H9 (cell line): ENCODE data around the gene CTDSPL. TPM values are rescaled to one million over a fixed set of nuclear protein-coding genes. Genes with fewer than 3 reads are reported as not detected.
A peak's percentile ranks its signal among the peaks of the same experiment; 100 is the strongest.

ENCODE experiments used
- DNase-seq: peaks from one replicate; pipeline ENCODE4 v3.0.0-alpha.2; 2017
- H2AFZ ChIP-seq: one replicate; pipeline ENCODE4 v1.6.1; 2013; ENCODE audit warnings: mild to moderate bottlenecking, low read length, control low read depth, moderate library complexity
- H2AK5ac ChIP-seq: 2 replicates; pipeline ENCODE4 v1.6.1; 2013; ENCODE audit warnings: low read length, control low read depth, mixed read lengths; ENCODE audit not compliant: insufficient read length
- H2BK120ac ChIP-seq: one replicate; pipeline ENCODE4 v1.6.1; 2013; ENCODE audit warnings: low read depth, mild to moderate bottlenecking, low read length, control low read depth, inconsistent platforms; ENCODE audit not compliant: poor library complexity, severe bottlenecking
- H2BK12ac ChIP-seq: 2 replicates; pipeline ENCODE4 v1.6.1; 2013; ENCODE audit warnings: low read length, control low read depth, mixed read lengths, low read depth; ENCODE audit not compliant: insufficient read length
- H2BK15ac ChIP-seq: 2 replicates; pipeline ENCODE4 v1.6.1; 2013; ENCODE audit warnings: low read depth, low read length, control low read depth
- H2BK20ac ChIP-seq: one replicate; pipeline ENCODE4 v1.6.1; 2013; ENCODE audit warnings: low read depth, mild to moderate bottlenecking, low read length, control low read depth, inconsistent platforms; ENCODE audit not compliant: poor library complexity, severe bottlenecking
- H2BK5ac ChIP-seq: 2 replicates; pipeline ENCODE4 v1.6.1; 2013; ENCODE audit warnings: low read length, control low read depth, mixed read lengths; ENCODE audit not compliant: insufficient read length
- H3K14ac ChIP-seq: 2 replicates; pipeline ENCODE4 v1.6.1; 2013; ENCODE audit warnings: low read length, control low read depth; ENCODE audit not compliant: insufficient read depth
- H3K18ac ChIP-seq: 2 replicates; pipeline ENCODE4 v1.6.1; 2013; ENCODE audit warnings: low read depth, mild to moderate bottlenecking, mixed read lengths, low read length, control low read depth; ENCODE audit not compliant: insufficient read length
- H3K23ac ChIP-seq: 2 replicates; pipeline ENCODE4 v1.6.1; 2013; ENCODE audit warnings: low read length, control low read depth, mixed read lengths, low read depth; ENCODE audit not compliant: insufficient read length
- H3K23me2 ChIP-seq: 2 replicates; pipeline ENCODE4 v1.6.1; 2013; ENCODE audit warnings: low read depth, mild to moderate bottlenecking, mixed read lengths, low read length, control low read depth; ENCODE audit not compliant: insufficient read length, poor library complexity, severe bottlenecking
- H3K27ac ChIP-seq: 2 replicates; pipeline ENCODE4 v1.5.1; 2013; ENCODE audit warnings: low read length, control low read depth, mixed read lengths, low read depth; ENCODE audit not compliant: insufficient read length
- H3K27me3 ChIP-seq: 2 replicates; pipeline ENCODE4 v1.6.1; 2013; ENCODE audit warnings: low read length, control low read depth, inconsistent platforms; ENCODE audit not compliant: insufficient read depth
- H3K4ac ChIP-seq: 2 replicates; pipeline ENCODE4 v1.6.1; 2013; ENCODE audit warnings: low read depth, mild to moderate bottlenecking, control low read depth, inconsistent platforms, low read length, moderate library complexity
- H3K4me1 ChIP-seq: 2 replicates; pipeline ENCODE4 v1.6.1; 2013; ENCODE audit warnings: low read length, control low read depth, inconsistent platforms; ENCODE audit not compliant: insufficient read depth
- H3K4me2 ChIP-seq: 2 replicates; pipeline ENCODE4 v1.6.1; 2013; ENCODE audit warnings: low read length, control low read depth, mixed read lengths; ENCODE audit not compliant: insufficient read length, insufficient read depth
- H3K56ac ChIP-seq: 2 replicates; pipeline ENCODE4 v1.6.1; 2013; ENCODE audit warnings: low read depth, mild to moderate bottlenecking, mixed read lengths, low read length, control low read depth; ENCODE audit not compliant: insufficient read length
- H3K79me1 ChIP-seq: 2 replicates; pipeline ENCODE4 v1.6.1; 2013; ENCODE audit warnings: low read depth, mild to moderate bottlenecking, moderate library complexity, low read length, control low read depth, inconsistent platforms; ENCODE audit not compliant: insufficient read depth, poor library complexity, severe bottlenecking
- H3K79me2 ChIP-seq: 2 replicates; pipeline ENCODE4 v1.6.1; 2013; ENCODE audit warnings: low read length, control low read depth, inconsistent platforms; ENCODE audit not compliant: insufficient read depth
- H3K9ac ChIP-seq: 2 replicates; pipeline ENCODE4 v1.6.1; 2013; ENCODE audit warnings: low read length, control low read depth, mixed read lengths; ENCODE audit not compliant: insufficient read length; ENCODE audit errors: extremely low read depth
- H3K9me3 ChIP-seq: one replicate; pipeline ENCODE4 v1.6.1; 2013; ENCODE audit warnings: low read depth, low read length, inconsistent platforms; ENCODE audit not compliant: control insufficient read depth
- H3T11ph ChIP-seq: one replicate; pipeline ENCODE4 v1.6.1; 2013; ENCODE audit warnings: mild to moderate bottlenecking, low read length, control low read depth, inconsistent platforms
- H4K20me1 ChIP-seq: one replicate; pipeline ENCODE4 v1.6.1; 2013; ENCODE audit not compliant: control insufficient read depth, insufficient read length, insufficient read depth
- H4K5ac ChIP-seq: 2 replicates; pipeline ENCODE4 v1.6.1; 2013; ENCODE audit warnings: low read depth, mild to moderate bottlenecking, mixed read lengths, low read length, control low read depth; ENCODE audit not compliant: insufficient read length
- H4K8ac ChIP-seq: replicated peaks from 2 replicates; pipeline ENCODE4 v1.6.1; 2013; ENCODE audit warnings: low read length, control low read depth, mixed read lengths, low read depth; ENCODE audit not compliant: insufficient read length
- H4K91ac ChIP-seq: 2 replicates; pipeline ENCODE4 v1.6.1; 2013; ENCODE audit warnings: low read depth, mild to moderate bottlenecking, moderate library complexity, mixed read lengths, low read length, control low read depth; ENCODE audit not compliant: insufficient read length
- H3K27ac Mint-ChIP-seq, 3 experiments: 2 replicates in 2 of 3; 3 replicates in 1 of 3; pipeline ENCODE4 v1.8.0; 2020 to 2021; ENCODE audit warnings: mixed read lengths in 3 of 3, mild to moderate bottlenecking in 1 of 3, moderate library complexity in 1 of 3
- H3K27me3 Mint-ChIP-seq: 2 replicates; pipeline ENCODE4 v1.8.0; 2021; ENCODE audit warnings: low read depth, mild to moderate bottlenecking, moderate library complexity, mixed read lengths
- H3K36me3 Mint-ChIP-seq, 3 experiments: 2 replicates in 2 of 3; 3 replicates in 1 of 3; pipeline ENCODE4 v1.8.0; 2020 to 2021; ENCODE audit warnings: low read depth in 3 of 3, mixed read lengths in 3 of 3; ENCODE audit not compliant: insufficient read depth in 1 of 3
- H3K4me1 Mint-ChIP-seq, 2 experiments: 2 replicates each; pipeline ENCODE4 v1.8.0; 2020; ENCODE audit warnings: mixed read lengths in 2 of 2
- H3K4me3 Mint-ChIP-seq, 2 experiments: 2 replicates in 1 of 2; 3 replicates in 1 of 2; pipeline ENCODE4 v1.8.0; 2020 to 2021; ENCODE audit warnings: mild to moderate bottlenecking in 2 of 2, mixed read lengths in 2 of 2, moderate library complexity in 1 of 2
- H3K9me3 Mint-ChIP-seq, 2 experiments: 2 replicates in 1 of 2; 3 replicates in 1 of 2; pipeline ENCODE4 v1.8.0; 2020; ENCODE audit warnings: mild to moderate bottlenecking in 2 of 2, mixed read lengths in 2 of 2, moderate library complexity in 1 of 2
- CTCF ChIP-seq: fragments of 200-600 bp; sonication (generic); conservative IDR thresholded peaks from 3 replicates; pipeline ENCODE4 v1.8.0; 2021; ENCODE audit warnings: antibody characterized with exemption, mild to moderate bottlenecking
- WGBS: extraction: QIAGEN DNeasy Blood & Tissue Kit; methylation state at CpG from one replicate; pipeline ENCODE4 v1.1.7; 2013; ENCODE audit warnings: missing lambda C conversion rate, low lambda C conversion rate, mixed read lengths; ENCODE audit not compliant: insufficient read length; ENCODE audit errors: extremely low coverage; 5-methylcytosine and 5-hydroxymethylcytosine counted together
- total RNA-seq: library from RNA; stranded (reverse); gene quantifications from 2 replicates; pipeline ENCODE4 v1.2.1, GENCODE V29; 2021

CTDSPL gene
- total RNA-seq, 1 experiment from 2014 or later = 20.8 TPM

DNA sequence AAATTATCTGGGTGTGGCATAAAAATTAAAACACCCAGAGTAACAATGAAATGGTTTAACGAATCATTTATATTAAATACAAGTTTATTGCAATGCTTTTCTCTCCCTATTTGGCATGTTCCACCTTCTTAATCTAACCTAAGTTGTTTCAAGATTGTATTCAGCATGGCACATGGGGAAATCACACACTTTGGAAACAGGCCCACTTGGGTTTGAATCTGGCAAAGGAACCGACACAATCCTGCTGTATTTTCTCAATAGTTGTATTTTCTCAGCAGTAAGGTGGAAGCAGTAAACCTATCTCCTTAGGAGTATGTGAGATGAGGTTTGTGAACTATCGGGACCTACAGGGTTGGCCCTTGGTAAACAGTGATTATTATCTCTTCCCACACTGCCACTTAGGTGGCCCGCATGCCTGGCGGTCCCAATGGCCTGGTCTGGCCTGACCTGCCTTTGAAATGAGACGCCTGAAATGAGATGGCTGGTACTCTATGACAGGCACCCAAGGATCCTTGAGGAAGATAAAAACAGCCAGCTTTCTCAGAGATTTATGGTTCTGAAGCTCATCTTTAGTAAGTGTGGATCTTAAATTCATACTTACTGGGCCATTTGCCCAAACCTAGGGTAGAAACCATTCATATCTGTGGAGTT, 83.6 kb downstream of the CTDSPL start:
- Histone ChIP-seq H3K9ac (no peak overlapping the region), H3K79me2 (no peaks in the 10 kb centered on the region), H3K18ac (no peak overlapping the region), H2AK5ac (no peak overlapping the region), H3K9me3 (no peaks in the 10 kb centered on the region), H3K27ac (no peak overlapping the region), H3K56ac (no peak overlapping the region), H4K5ac (no peak overlapping the region), H4K8ac (no peak overlapping the region), H4K20me1 (no peaks in the 10 kb centered on the region), H3K27me3 (no peaks in the 10 kb centered on the region), H2BK12ac (no peak overlapping the region), H2BK20ac (no peak overlapping the region), H2BK15ac (no peak overlapping the region), H2BK5ac (no peak overlapping the region), H4K91ac (no peak overlapping the region), H3K4ac (no peak overlapping the region), H3T11ph (no peak overlapping the region), H3K23ac (no peak overlapping the region), H3K4me1 (peaks cover 3% of the 10 kb centered on the region; the same call in 1 of the 2 replicates), H2AFZ (no peak overlapping the region), H3K79me1 (no peaks in the 10 kb centered on the region), H3K4me2 (no peak overlapping the region), H3K14ac (no peak overlapping the region), H2BK120ac (no peak overlapping the region), H3K23me2 (no peaks in the 10 kb centered on the region)
- no peaks in the 10 kb centered on the region for H3K9me3 Mint-ChIP-seq
- TF ChIP-seq CTCF = no peak
- H3K4me3 Mint-ChIP-seq = no peak overlapping the region
- peaks cover 0 to 5% (median 3%) of the 10 kb centered on the region in 3 experiments; a peak in 2 of 7 replicates for H3K36me3 Mint-ChIP-seq
- WGBS = no CpG with 5 or more reads among the region's 6 CpGs
- DNase-seq = no peak
- peak overlapping the region in 1 of 3 experiments; percentile 44; a peak in 1 of 7 replicates for H3K27ac Mint-ChIP-seq
- H3K27me3 Mint-ChIP-seq = no peaks in the 10 kb centered on the region
- peaks cover 20 to 22% of the 10 kb centered on the region in 2 experiments for H3K4me1 Mint-ChIP-seq
